H1 (cell line): Measurements from ENCODE around the gene CIBAR2.

Source experiments
- BRCA1 ChIP-seq: IDR thresholded peaks from 2 replicates; pipeline ENCODE4 v1.6.1; 2012; ENCODE audit warnings: low read depth, low read length, improper control_type of control experiment
- HDAC6 ChIP-seq: IDR thresholded peaks from one replicate; pipeline ENCODE4 v1.7.1; 2012; ENCODE audit warnings: low read depth, mild to moderate bottlenecking, inconsistent platforms, low read length, moderate library complexity
- POLR2A ChIP-seq, 2 experiments: IDR thresholded peaks; 1 replicate in 1 of 2; 2 replicates in 1 of 2; pipeline ENCODE4 v1.6.1; 2011; ENCODE audit warnings: low read depth in 2 of 2, low read length in 2 of 2, mild to moderate bottlenecking in 2 of 2; ENCODE audit errors: control extremely low read depth in 1 of 2
- SP1 ChIP-seq: IDR thresholded peaks from 2 replicates; pipeline ENCODE4 v1.6.1; 2011; ENCODE audit warnings: low read depth, low read length
- TBP ChIP-seq: IDR thresholded peaks from 2 replicates; pipeline ENCODE4 v1.6.1; 2011; ENCODE audit warnings: low read depth, low read length, improper control_type of control experiment
- TF ChIP-seq, protein P1 (sequence below), 3 experiments: IDR thresholded peaks; 1 replicate in 2 of 3; 2 replicates in 1 of 3; pipeline versions ENCODE4 v1.5.1 to v1.6.1; 2011; ENCODE audit warnings: low read length in 3 of 3, mild to moderate bottlenecking in 3 of 3, inconsistent platforms in 2 of 3, low read depth in 1 of 3, moderate library complexity in 1 of 3; ENCODE audit not compliant: insufficient read depth in 1 of 3; ENCODE audit errors: control extremely low read depth in 1 of 3
- TF ChIP-seq, protein P2 (sequence below): IDR thresholded peaks from 2 replicates; pipeline ENCODE4 v1.6.1; 2012; ENCODE audit warnings: inconsistent platforms

DNA sequence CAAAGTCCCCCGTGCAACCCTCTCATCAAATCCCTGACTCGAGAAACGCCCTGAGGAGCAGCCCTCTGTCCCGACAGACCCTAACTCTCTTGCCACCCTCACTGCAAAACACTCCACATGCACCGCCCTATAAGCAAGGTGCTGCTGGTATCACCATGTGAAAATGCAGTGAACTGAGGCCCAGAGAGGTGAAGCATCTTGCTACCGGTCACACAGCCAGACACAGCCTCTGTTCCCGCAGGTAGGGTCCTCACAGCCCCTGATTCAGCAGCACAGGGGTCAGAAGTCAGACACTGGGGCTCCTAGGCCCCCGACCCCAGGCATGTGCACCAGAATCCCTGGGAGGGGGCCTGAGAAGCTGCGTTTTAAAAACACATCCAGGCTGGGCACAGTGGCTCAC lies 1.1 kb downstream of the CIBAR2 start:
- TF ChIP-seq TBP, result no peak
- no peak for TF ChIP-seq SP1
- TF ChIP-seq, protein P1, sequence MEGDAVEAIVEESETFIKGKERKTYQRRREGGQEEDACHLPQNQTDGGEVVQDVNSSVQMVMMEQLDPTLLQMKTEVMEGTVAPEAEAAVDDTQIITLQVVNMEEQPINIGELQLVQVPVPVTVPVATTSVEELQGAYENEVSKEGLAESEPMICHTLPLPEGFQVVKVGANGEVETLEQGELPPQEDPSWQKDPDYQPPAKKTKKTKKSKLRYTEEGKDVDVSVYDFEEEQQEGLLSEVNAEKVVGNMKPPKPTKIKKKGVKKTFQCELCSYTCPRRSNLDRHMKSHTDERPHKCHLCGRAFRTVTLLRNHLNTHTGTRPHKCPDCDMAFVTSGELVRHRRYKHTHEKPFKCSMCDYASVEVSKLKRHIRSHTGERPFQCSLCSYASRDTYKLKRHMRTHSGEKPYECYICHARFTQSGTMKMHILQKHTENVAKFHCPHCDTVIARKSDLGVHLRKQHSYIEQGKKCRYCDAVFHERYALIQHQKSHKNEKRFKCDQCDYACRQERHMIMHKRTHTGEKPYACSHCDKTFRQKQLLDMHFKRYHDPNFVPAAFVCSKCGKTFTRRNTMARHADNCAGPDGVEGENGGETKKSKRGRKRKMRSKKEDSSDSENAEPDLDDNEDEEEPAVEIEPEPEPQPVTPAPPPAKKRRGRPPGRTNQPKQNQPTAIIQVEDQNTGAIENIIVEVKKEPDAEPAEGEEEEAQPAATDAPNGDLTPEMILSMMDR (IDR thresholded peaks at IDR 0.05; ENCODE audit: control extremely low read depth in 1 of 3, insufficient read depth in 1 of 3, low read depth in 1 of 3, low read length in 3 of 3), result no peak
- TF ChIP-seq POLR2A (IDR thresholded peaks at IDR 0.05; ENCODE audit: control extremely low read depth in 1 of 2, low read depth in 2 of 2, low read length in 2 of 2), result no peak
- TF ChIP-seq BRCA1, result no peak
- TF ChIP-seq HDAC6, result no peak
- TF ChIP-seq, protein P2, sequence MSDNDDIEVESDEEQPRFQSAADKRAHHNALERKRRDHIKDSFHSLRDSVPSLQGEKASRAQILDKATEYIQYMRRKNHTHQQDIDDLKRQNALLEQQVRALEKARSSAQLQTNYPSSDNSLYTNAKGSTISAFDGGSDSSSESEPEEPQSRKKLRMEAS, result no peak
